B cell (primary cell): Measurements from ENCODE around the gene PIK3R2. TPM values are rescaled to one million over a fixed set of nuclear protein-coding genes. Genes with fewer than 3 reads are reported as not detected.
A peak's percentile ranks its signal among the peaks of the same experiment; 100 is the strongest.

Experiments used
- ATAC-seq: fragments of 200-7000 bp; cut with Tn5 transposase; one replicate; pipeline ENCODE4 v1.10.0; 2021; ENCODE audit warnings: low read depth, mild to moderate bottlenecking, moderate number of reproducible peaks, moderate library complexity
- CTCF ChIA-PET: fragments of 350-600 bp; sonication (Branson Sonifier 250); formaldehyde crosslinking; loops from one replicate; lab custom pipeline; 2021; ENCODE audit warnings: antibody characterized with exemption, inconsistent platforms; lab: Charles Lee
- POLR2A ChIA-PET: fragments of 350-600 bp; sonication (Branson Sonifier 250); formaldehyde crosslinking; loops from one replicate; lab custom pipeline; 2021; ENCODE audit warnings: antibody characterized with exemption; lab: Charles Lee
- DNase-seq: peaks from one replicate; pipeline ENCODE4 v3.0.0; 2013
- H2AFZ ChIP-seq: 2 replicates; pipeline ENCODE4 v1.6.1; 2012; ENCODE audit warnings: mild to moderate bottlenecking, low read depth, low read length; ENCODE audit not compliant: insufficient read depth, poor library complexity, severe bottlenecking
- H3K27ac ChIP-seq, 2 donors: 1 replicate in 1 of 2; 2 replicates in 1 of 2; pipeline ENCODE4 v1.5.1; 2012 to 2013; ENCODE audit warnings: low read length in 2 of 2, mild to moderate bottlenecking in 2 of 2, moderate library complexity in 1 of 2
- H3K27me3 ChIP-seq, 4 experiments: fragments of 200-600 bp in 1 of 4; sonication (generic) in 1 of 4; replicated peaks in 1 of 4; 1 replicate in 2 of 4; 2 replicates in 2 of 4; pipeline versions ENCODE4 v1.6.1 to v1.7.0; 2013 to 2016; ENCODE audit warnings: low read length in 3 of 4, mild to moderate bottlenecking in 2 of 4, mixed read lengths in 1 of 4, moderate library complexity in 1 of 4; ENCODE audit not compliant: insufficient read depth in 4 of 4, control insufficient read depth in 3 of 4; ENCODE audit errors: control extremely low read depth in 1 of 4
- H3K36me3 ChIP-seq, 2 experiments: replicated peaks in 1 of 2; 1 replicate in 1 of 2; 2 replicates in 1 of 2; pipeline versions ENCODE4 v1.6.1 to v1.7.1; 2013; ENCODE audit warnings: low read length in 1 of 2; ENCODE audit not compliant: insufficient read depth in 2 of 2, control insufficient read depth in 1 of 2; ENCODE audit errors: control extremely low read depth in 1 of 2, extremely low read depth in 1 of 2
- H3K4me1 ChIP-seq, 2 donors: fragments of 200-600 bp in 1 of 2; sonication (generic) in 1 of 2; 1 replicate in 1 of 2; 2 replicates in 1 of 2; pipeline versions ENCODE4 v1.5.1 to v1.6.1; 2013 to 2017; ENCODE audit warnings: low read length in 2 of 2; ENCODE audit not compliant: control insufficient read depth in 2 of 2, insufficient read depth in 2 of 2
- H3K4me2 ChIP-seq: replicated peaks from 2 replicates; pipeline ENCODE3; 2012; ENCODE audit warnings: mild to moderate bottlenecking, low read depth, low read length; ENCODE audit not compliant: poor library complexity, severe bottlenecking
- H3K4me3 ChIP-seq, 5 experiments: fragments of 200-600 bp in 1 of 5; sonication (generic) in 1 of 5; 1 replicate in 3 of 5; 2 replicates in 2 of 5; pipeline versions ENCODE4 v1.5.1 to v1.7.0; 2011 to 2016; ENCODE audit warnings: low read length in 4 of 5, mild to moderate bottlenecking in 4 of 5, low read depth in 2 of 5, control low read depth in 1 of 5, moderate library complexity in 1 of 5; ENCODE audit not compliant: insufficient read depth in 1 of 5; ENCODE audit errors: control extremely low read depth in 1 of 5, extremely low read depth in 1 of 5
- H3K79me2 ChIP-seq: fragments of 200-600 bp; sonication (generic); one replicate; pipeline ENCODE4 v1.6.0; 2016; ENCODE audit warnings: low read length; ENCODE audit not compliant: control insufficient read depth, insufficient read depth
- H3K9ac ChIP-seq: fragments of 200-600 bp; sonication (generic); 2 replicates; pipeline ENCODE4 v1.6.1; 2017; ENCODE audit warnings: mild to moderate bottlenecking, low read length, moderate library complexity
- H3K9me3 ChIP-seq, 3 donors: one replicate each; pipeline versions ENCODE4 v1.6.1 to v1.7.1; 2013; ENCODE audit warnings: low read length in 2 of 3; ENCODE audit not compliant: control insufficient read depth in 2 of 3, insufficient read depth in 1 of 3; ENCODE audit errors: control extremely low read depth in 1 of 3
- H4K20me1 ChIP-seq: 2 replicates; pipeline ENCODE4 v1.6.0; 2012; ENCODE audit warnings: mild to moderate bottlenecking, low read length; ENCODE audit not compliant: insufficient read depth, control insufficient read depth, poor library complexity, severe bottlenecking
- H3K27ac Mint-ChIP-seq: one replicate; pipeline ENCODE4 v1.8.0; 2021; ENCODE audit warnings: mixed read lengths
- H3K27me3 Mint-ChIP-seq: one replicate; pipeline ENCODE4 v1.8.0; 2021; ENCODE audit warnings: mixed read lengths
- H3K4me1 Mint-ChIP-seq: one replicate; pipeline ENCODE4 v1.8.0; 2021; ENCODE audit warnings: mixed read lengths
- H3K4me3 Mint-ChIP-seq: one replicate; pipeline ENCODE4 v1.8.0; 2021; ENCODE audit warnings: mixed read lengths
- H3K9me3 Mint-ChIP-seq: one replicate; pipeline ENCODE4 v1.8.0; 2022; ENCODE audit warnings: mixed read lengths; ENCODE audit not compliant: insufficient read depth
- CTCF ChIP-seq: fragments of 200-600 bp; IDR thresholded peaks from one replicate; pipeline ENCODE4 v1.8.0; 2022; ENCODE audit warnings: antibody characterized with exemption, mild to moderate bottlenecking
- EZH2 ChIP-seq: IDR thresholded peaks from 2 replicates; pipeline ENCODE4 v1.6.1; 2012; ENCODE audit warnings: borderline replicate concordance, low read depth, mild to moderate bottlenecking, moderate library complexity, low read length; ENCODE audit not compliant: insufficient read depth, poor library complexity, severe bottlenecking
- WGBS: methylation state at CpG from one replicate; pipeline ENCODE4 v1.1.5; 2013; ENCODE audit warnings: missing lambda C conversion rate; ENCODE audit not compliant: insufficient coverage; 5-methylcytosine and 5-hydroxymethylcytosine counted together
- intact Hi-C: fragments of 100-400 bp; cut with micrococcal nuclease; formaldehyde crosslinking; loops from one replicate; pipeline ENCODE4 v1.10.0; 2022
- polyA plus RNA-seq: library from polyadenylated mRNA; depleted of rRNA; stranded (reverse); fragments of >200 nt; gene quantifications from 2 replicates; pipeline ENCODE4 v1.2.3, GENCODE V29; 2012
- total RNA-seq, 2 donors: library from RNA; stranded (reverse); fragments of 120-200 nt in 1 of 2; gene quantifications; 1 replicate in 1 of 2; 2 replicates in 1 of 2; pipeline versions ENCODE4 v1.2.3 to v1.2.4, GENCODE V29; 2013 to 2022

The PIK3R2 gene
- total and polyA plus RNA-seq, 2 donors (not counting 1 experiment from before 2014, with no cell fraction given), result 8.5 to 15.8 TPM

DNA sequence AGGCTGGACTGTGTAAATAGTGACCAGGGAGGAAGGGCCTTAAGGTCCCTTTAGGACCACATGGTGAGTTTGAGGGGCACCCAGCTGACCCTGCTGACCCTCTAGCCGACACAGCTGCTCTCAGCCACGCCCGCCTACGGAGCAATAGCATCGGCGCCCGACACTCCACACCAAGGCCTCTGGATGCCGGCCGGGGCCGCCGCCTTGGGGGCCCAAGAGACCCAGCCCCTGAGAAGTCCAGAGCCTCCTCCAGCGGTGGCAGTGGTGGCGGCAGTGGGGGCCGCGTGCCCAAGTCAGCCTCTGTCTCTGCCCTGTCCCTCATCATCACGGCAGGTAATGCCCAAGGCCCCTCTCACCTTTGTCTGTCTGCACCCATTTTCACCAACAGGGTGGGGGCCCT is 8.6 kb upstream of the PIK3R2 start:
- CTCF ChIA-PET, result no interaction called here
- peak overlapping the region; percentile 61 for H3K27ac Mint-ChIP-seq

DNA sequence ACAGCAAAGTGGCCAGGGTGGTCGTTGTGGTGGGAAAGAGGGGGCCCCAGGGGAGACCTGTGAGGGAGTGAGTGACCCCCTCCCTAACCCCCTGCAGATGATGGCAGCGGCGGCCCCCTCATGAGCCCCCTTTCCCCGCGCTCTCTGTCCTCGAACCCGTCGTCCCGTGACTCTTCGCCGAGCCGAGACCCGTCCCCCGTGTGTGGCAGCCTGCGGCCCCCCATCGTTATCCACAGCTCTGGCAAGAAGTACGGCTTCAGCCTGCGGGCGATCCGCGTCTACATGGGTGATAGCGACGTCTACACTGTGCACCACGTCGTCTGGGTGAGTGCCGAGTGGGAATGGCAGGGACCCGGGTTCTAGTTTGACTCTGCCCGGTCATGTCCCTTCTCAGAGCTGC is 8.1 kb upstream of the PIK3R2 start:
- intact Hi-C loops, result no loop called here
- no peak overlapping the region for H3K4me2 ChIP-seq
- no peak overlapping the region for H3K4me3 Mint-ChIP-seq
- H3K79me2 ChIP-seq, result no peaks in the 10 kb centered on the region
- no peaks in the 10 kb centered on the region for H3K27me3 ChIP-seq
- no peak overlapping the region for H3K4me3 ChIP-seq
- H3K36me3 ChIP-seq, result peaks cover 7 to 78% of the 10 kb centered on the region in 2 experiments
- TF ChIP-seq EZH2 (no peak), CTCF (no peak)
- H3K4me1 ChIP-seq, result no peaks in the 10 kb centered on the region
- no peaks in the 10 kb centered on the region for H3K4me1 Mint-ChIP-seq
- no peaks in the 10 kb centered on the region for H3K9me3 ChIP-seq
- DNase-seq (no peak), ATAC-seq (no peak)
- no peak overlapping the region for H3K27ac ChIP-seq
- POLR2A ChIA-PET, result interaction anchor here (0.6 kb wide), 1 partner anchor 20 kb away, joined by 3 read pairs; no protein-coding TSS in a partner anchor
- no peak overlapping the region for H3K9ac ChIP-seq
- peaks cover 24% of the 10 kb centered on the region for H4K20me1 ChIP-seq
- H3K27me3 Mint-ChIP-seq, result no peaks in the 10 kb centered on the region
- CTCF ChIA-PET, result interaction anchor here (2.1 kb wide), 1 partner anchor 16 kb away, joined by 6 read pairs; no protein-coding TSS in a partner anchor
- H3K9me3 Mint-ChIP-seq, result no peaks in the 10 kb centered on the region
- H2AFZ ChIP-seq, result no peak overlapping the region
- 99% methylated on average over 27 of the region's 28 CpGs for WGBS
- no peak overlapping the region for H3K27ac Mint-ChIP-seq

More for the DNA sequence above, 8.6 kb upstream of the PIK3R2 start:
- Mint-ChIP-seq H3K9me3 (no peaks in the 10 kb centered on the region), H3K4me1 (no peaks in the 10 kb centered on the region), H3K4me3 (no peak overlapping the region), H3K27me3 (no peaks in the 10 kb centered on the region)
- H3K4me3 ChIP-seq, result no peak overlapping the region
- DNase-seq (no peak), ATAC-seq (no peak)
- TF ChIP-seq EZH2 (no peak), CTCF (no peak)
- no peaks in the 10 kb centered on the region for H3K79me2 ChIP-seq
- H3K9ac ChIP-seq, result no peak overlapping the region
- no peak overlapping the region for H3K4me2 ChIP-seq
- intact Hi-C loops, result no loop called here
- H3K27me3 ChIP-seq, result no peaks in the 10 kb centered on the region
- WGBS, result 96% methylated on average over 16 of the region's 16 CpGs
- peaks cover 7 to 75% of the 10 kb centered on the region in 2 experiments for H3K36me3 ChIP-seq
- H3K27ac ChIP-seq, result no peak overlapping the region
- no peaks in the 10 kb centered on the region for H3K9me3 ChIP-seq
- peaks cover 24% of the 10 kb centered on the region for H4K20me1 ChIP-seq
- H2AFZ ChIP-seq, result no peak overlapping the region
- POLR2A ChIA-PET, result no interaction called here
- H3K4me1 ChIP-seq, result no peaks in the 10 kb centered on the region
